Stomach smooth muscle (tissue), 2 donors: ENCODE data around the gene CEP170B.
"Not testable (repeated sequence)": the region's sequence is repeated elsewhere in the genome, so short reads cannot be mapped to it uniquely, and the experiment has no call there.

Source experiments
- H3K27ac ChIP-seq: one replicate; pipeline ENCODE4 v1.7.0; 2013; ENCODE audit warnings: mild to moderate bottlenecking, low read length, inconsistent platforms
- H3K27me3 ChIP-seq, 2 donors: one replicate each; pipeline ENCODE4 v1.7.0; 2013; ENCODE audit warnings: low read length in 2 of 2; ENCODE audit not compliant: insufficient read depth in 2 of 2, control insufficient read depth in 1 of 2
- H3K36me3 ChIP-seq, 2 donors: one replicate each; pipeline ENCODE4 v1.7.0; 2013; ENCODE audit warnings: low read length in 2 of 2; ENCODE audit not compliant: control insufficient read depth in 2 of 2, insufficient read depth in 2 of 2
- H3K4me1 ChIP-seq: one replicate; pipeline ENCODE4 v1.7.0; 2013; ENCODE audit warnings: low read length; ENCODE audit not compliant: control insufficient read depth, insufficient read depth
- H3K4me3 ChIP-seq, 2 donors: one replicate each; pipeline ENCODE4 v1.7.0; 2013; ENCODE audit warnings: low read length in 2 of 2
- H3K9ac ChIP-seq, 2 donors: one replicate each; pipeline ENCODE4 v1.7.0; 2013; ENCODE audit warnings: low read length in 2 of 2, mild to moderate bottlenecking in 1 of 2
- H3K9me3 ChIP-seq, 2 donors: one replicate each; pipeline ENCODE4 v1.7.0; 2013; ENCODE audit warnings: low read length in 2 of 2; ENCODE audit not compliant: control insufficient read depth in 2 of 2
- donor health status: healthy.
- donor health status: Pancreatic carcinoma.

CEP170B gene

DNA sequence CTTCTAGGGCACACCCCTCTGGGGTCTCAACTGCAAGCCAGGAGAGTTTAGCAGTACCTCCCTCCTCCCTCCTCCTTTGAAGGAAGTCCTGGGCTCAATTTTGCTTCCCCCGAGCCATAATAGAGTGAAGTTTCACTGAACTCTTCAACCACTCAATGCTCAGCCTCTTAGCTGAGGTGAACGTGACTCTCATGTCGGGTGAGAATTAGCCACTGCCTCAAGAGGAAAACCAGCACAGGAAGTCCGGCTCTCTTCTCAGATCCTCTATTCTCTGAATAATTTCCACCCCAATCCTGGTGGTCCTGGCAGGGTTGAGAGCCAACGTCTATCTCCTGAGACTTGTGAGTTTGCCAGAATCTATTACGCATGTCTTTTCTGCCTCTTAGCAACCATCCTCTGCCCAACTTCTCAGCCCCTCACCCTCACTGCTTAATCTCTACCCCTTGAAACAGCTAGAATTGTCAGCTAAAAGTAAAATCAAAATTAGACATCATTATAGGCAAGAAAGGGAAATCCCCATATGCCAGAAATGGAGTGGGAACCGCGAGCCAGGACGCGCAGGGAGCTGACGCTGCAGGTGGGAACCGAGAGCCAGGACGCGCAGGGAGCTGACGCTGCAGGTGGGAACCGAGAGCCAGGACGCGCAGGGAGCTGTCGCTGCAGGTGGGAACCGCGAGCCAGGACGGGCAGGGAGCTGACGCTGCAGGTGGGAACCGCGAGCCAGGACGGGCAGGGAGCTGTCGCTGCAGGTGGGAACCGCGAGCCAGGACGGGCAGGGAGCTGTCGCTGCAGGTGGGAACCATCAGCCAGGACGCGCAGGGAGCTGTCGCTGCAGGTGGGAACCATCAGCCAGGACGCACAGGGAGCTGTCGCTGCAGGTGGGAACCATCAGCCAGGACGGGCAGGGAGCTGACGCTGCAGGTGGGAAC lies 39.8 kb downstream of the CEP170B start:
- H3K4me3 ChIP-seq, H3K27me3 ChIP-seq, H3K27ac ChIP-seq, H3K4me1 ChIP-seq, H3K9ac ChIP-seq, H3K9me3 ChIP-seq, H3K36me3 ChIP-seq: not testable (repeated sequence)

DNA sequence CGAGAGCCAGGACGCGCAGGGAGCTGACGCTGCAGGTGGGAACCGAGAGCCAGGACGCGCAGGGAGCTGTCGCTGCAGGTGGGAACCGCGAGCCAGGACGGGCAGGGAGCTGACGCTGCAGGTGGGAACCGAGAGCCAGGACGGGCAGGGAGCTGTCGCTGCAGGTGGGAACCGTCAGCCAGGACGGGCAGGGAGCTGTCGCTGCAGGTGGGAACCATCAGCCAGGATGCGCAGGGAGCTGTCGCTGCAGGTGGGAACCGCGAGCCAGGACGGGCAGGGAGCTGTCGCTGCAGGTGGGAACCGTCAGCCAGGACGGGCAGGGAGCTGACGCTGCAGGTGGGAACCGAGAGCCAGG lies 40.5 kb downstream of the CEP170B start:
- not testable (repeated sequence) for H3K4me3 ChIP-seq, H3K27me3 ChIP-seq, H3K9ac ChIP-seq, H3K4me1 ChIP-seq, H3K9me3 ChIP-seq, H3K27ac ChIP-seq, H3K36me3 ChIP-seq

DNA sequence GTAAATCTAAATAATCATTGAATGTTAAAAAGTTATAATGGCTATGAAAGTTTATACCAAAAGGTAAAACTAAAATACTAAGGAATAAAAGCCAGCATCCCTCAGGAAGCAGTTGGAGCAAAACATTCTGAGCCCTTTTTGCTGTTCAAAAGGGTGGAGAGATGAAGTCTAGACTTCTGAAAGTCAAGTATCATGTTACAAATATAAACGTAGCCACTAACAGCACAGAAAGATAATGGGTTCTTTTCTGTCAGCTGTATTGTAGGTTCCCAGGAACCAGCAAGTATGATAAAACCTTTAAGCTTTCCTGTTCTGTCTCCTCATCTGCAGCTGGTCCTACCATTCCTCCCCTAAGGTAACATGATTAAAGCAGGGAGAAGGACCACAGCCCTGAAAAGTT lies 43.2 kb downstream of the CEP170B start:
- Histone ChIP-seq H3K9ac (no peak overlapping the region), H3K27ac (no peak overlapping the region), H3K27me3 (no peaks in the 10 kb centered on the region), H3K36me3 (no peaks in the 10 kb centered on the region), H3K9me3 (peaks cover 0 to 4% of the 10 kb centered on the region in 2 donors), H3K4me1 (no peaks in the 10 kb centered on the region), H3K4me3 (no peak overlapping the region)

GRCh38 chr14:104912053-104912452 lies 47.0 kb downstream of the CEP170B start:
- Histone ChIP-seq H3K36me3 (no peaks in the 10 kb centered on the region), H3K9ac (no peak overlapping the region), H3K9me3 (peaks cover 0 to 4% of the 10 kb centered on the region in 2 donors), H3K4me3 (no peak overlapping the region), H3K27me3 (no peaks in the 10 kb centered on the region), H3K4me1 (no peaks in the 10 kb centered on the region), H3K27ac (no peak overlapping the region)

GRCh38 chr14:104913435-104913834 lies 48.4 kb downstream of the CEP170B start:
- Histone ChIP-seq H3K9ac (no peak overlapping the region), H3K27me3 (no peaks in the 10 kb centered on the region), H3K36me3 (no peaks in the 10 kb centered on the region), H3K27ac (no peak overlapping the region), H3K4me3 (no peak overlapping the region), H3K9me3 (peaks cover 0 to 4% of the 10 kb centered on the region in 2 donors), H3K4me1 (no peaks in the 10 kb centered on the region)

GRCh38 chr14:104917116-104917515 lies 52.0 kb downstream of the CEP170B start:
- Histone ChIP-seq H3K9ac (no peak overlapping the region), H3K4me1 (no peaks in the 10 kb centered on the region), H3K4me3 (no peak overlapping the region)

DNA sequence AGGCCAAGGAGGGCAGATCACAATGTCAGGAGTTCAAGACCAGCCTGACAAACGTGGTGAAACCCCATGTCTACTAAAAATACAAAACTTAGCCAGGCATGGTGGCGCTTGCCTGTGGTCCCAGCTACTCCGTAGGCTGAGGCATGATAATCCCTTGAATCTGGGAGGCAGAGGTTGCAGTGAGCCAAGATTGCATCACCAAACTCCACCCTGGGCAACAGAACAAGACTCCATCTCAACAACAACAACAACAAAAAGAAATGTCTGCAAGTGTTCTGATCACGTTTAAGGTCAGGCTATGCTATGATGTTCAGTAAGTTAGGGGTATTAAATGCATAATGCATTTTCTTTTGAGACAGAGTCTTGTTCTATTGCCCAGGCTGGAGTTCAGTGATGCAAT lies 52.9 kb downstream of the CEP170B start:
- Histone ChIP-seq H3K27me3 (no peaks in the 10 kb centered on the region), H3K9ac (no peak overlapping the region)

More at GRCh38 chr14:104917116-104917515, 52.0 kb downstream of the CEP170B start:
- Histone ChIP-seq H3K36me3 (no peaks in the 10 kb centered on the region), H3K9me3 (no peaks in the 10 kb centered on the region), H3K27ac (no peak overlapping the region), H3K27me3 (no peaks in the 10 kb centered on the region)

DNA sequence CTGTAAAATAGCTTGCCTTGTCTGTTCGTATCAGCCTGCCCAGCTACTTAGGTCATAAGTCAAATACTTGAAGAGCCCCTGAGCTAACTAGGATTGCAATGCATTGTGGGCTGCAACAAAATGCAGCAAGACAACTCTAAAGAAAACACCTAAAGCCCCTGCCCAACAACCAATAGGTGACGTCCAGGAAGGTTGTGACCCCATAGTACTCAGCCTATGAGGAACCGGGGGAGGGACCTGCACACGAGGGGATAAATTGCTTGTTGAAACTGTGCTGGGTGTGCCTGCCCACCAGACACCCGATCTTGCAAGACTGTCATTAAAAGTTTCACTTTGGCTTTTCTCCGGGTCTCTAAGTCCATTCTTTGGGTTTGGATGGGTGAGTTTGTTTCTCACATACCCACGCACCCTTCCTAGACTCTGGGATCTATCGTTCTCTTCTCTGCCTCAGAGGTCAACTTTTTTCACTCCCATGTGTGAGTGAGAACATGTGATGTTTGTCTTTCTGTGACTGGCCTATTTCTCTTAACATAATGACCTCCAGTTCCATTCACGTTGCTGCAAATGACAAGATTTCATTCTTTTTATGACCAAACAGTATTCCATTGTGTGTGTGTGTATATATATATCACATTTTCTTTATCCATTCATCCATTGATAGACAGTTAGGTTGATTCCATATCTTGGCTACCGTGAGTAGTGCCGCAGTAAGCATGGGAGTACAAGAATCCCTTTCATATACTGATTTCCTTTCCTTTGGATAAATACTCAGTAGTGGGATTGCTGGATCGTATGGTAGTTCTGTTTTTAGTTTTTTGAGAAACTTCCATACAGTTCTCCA lies 54.3 kb downstream of the CEP170B start:
- H3K27me3 ChIP-seq, H3K36me3 ChIP-seq, H3K9ac ChIP-seq, H3K4me3 ChIP-seq, H3K9me3 ChIP-seq, H3K4me1 ChIP-seq, H3K27ac ChIP-seq: not testable (repeated sequence)

More for the DNA sequence above, 52.9 kb downstream of the CEP170B start:
- Histone ChIP-seq H3K4me3 (no peak overlapping the region), H3K4me1 (no peaks in the 10 kb centered on the region), H3K27ac (no peak overlapping the region), H3K9me3 (no peaks in the 10 kb centered on the region), H3K36me3 (no peaks in the 10 kb centered on the region)

- no peak overlapping the region for H3K4me3 ChIP-seq
- H3K9me3 ChIP-seq, result peaks cover 0 to 5% of the 10 kb centered on the region in 2 donors
- no peak overlapping the region for H3K9ac ChIP-seq
- no peaks in the 10 kb centered on the region for H3K4me1 ChIP-seq
- H3K27ac ChIP-seq, result no peak overlapping the region
- no peaks in the 10 kb centered on the region for H3K36me3 ChIP-seq
- no peaks in the 10 kb centered on the region for H3K27me3 ChIP-seq
Measured at GRCh38 chr14:104919993-104920315, 54.9 kb downstream of the CEP170B start.

DNA sequence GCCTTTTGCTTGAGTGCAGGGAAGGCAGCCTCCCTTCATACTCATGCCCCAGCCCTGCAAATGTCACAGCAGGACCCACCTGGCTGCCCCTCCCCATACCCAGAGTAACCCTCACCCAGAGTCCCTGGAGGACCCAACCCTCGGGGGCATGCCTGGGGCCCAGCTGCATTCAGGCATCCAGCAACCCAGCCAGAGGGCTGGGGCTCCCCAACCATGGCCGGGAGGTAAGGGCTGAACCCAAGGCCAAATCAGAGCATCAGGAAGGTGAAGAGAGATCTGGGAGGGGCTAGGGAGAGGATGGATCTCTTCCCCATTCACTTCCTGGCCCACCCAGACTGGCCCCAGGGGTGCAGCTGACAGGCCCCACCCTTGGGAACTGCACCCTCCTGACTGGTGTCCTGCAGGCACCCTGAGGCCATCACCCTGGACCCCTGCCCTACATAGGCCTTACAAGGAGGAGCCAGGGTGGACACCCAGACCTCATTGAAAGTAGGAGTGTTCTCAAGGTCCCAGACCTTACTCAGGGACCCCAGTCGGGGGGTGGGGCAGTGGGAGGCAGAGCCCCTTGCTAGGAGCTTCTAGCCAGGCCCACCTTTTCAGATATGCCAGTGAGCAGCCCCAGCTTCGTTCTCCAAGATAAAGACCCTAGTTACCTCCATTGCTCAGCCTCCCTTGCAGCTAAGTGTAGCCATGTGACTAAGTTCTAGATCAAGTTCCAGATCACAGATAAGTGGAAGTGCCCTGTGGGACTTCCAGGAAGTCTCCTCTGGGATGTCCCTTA lies 58.8 kb downstream of the CEP170B start:
- Histone ChIP-seq H3K27ac (no peak overlapping the region), H3K4me1 (no peaks in the 10 kb centered on the region), H3K36me3 (no peaks in the 10 kb centered on the region)

More for the DNA sequence above, 58.8 kb downstream of the CEP170B start:
- Histone ChIP-seq H3K27me3 (no peaks in the 10 kb centered on the region), H3K9ac (no peak overlapping the region), H3K9me3 (peaks cover 0 to 5% of the 10 kb centered on the region in 2 donors), H3K4me3 (no peak overlapping the region)
